ENCODE results near the gene CAMK1D.

The CAMK1D gene

GRCh38 chr10:12633776-12634620 is 284.7 kb downstream of the CAMK1D start:
- no peak for DNase-seq

- DNase-seq: no peak
Measured at GRCh38 chr10:12634621-12634931, 285.2 kb downstream of the CAMK1D start.

DNA sequence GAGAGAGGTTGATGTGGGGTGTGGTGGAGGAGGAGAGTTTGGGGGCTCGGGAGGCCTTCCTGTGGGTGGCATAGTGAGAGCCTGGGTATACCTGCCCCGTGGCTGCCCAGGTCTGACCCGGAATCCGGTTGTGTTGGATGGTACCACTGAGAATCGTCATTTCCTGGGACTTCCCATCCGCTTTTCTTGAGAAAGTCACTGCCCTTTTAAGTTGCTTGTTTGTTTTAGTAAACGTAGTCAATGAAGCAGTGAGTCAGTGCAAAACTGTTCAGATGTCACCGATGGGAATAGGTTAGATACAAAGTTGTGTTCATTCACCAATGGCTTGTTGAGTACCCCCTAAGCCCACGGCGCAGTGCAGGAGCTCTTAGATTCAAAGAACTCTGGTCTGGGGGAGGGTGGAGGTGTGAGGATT is 285.8 kb downstream of the CAMK1D start:
- peak in 5 of 6 experiments; percentile 7 to 15 (median 15) for DNase-seq

- peak in 1 of 6 experiments; percentile 5 for DNase-seq
Measured at GRCh38 chr10:12636571-12636970, 287.2 kb downstream of the CAMK1D start.

GRCh38 chr10:12637649-12638048 is 288.3 kb downstream of the CAMK1D start:
- no peak for DNase-seq

- no peak for DNase-seq
Measured at GRCh38 chr10:12638103-12638502, 288.8 kb downstream of the CAMK1D start.

DNA sequence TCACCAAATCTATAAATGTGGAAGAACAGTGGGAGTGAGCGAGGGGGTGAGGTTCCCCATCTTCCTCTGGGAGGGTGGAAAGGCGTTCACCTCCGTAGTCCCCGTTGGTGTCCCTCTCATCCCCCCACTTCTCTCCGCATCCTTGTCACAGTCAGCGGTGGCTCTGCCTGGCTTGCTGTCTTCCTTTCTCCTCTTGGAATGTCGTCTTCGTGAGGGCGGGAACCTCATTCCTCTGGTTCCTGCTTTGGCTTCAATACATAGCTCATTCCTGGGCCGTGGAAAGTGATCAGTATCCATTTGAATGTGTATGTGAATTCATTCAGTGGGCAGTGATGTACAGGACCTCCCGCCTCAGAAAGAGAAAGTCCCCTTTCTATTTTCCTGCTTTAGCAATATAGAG is 289.4 kb downstream of the CAMK1D start:
- DNase-seq: no peak

GRCh38 chr10:12639996-12640944 is 290.9 kb downstream of the CAMK1D start:
- DNase-seq: no peak

DNA sequence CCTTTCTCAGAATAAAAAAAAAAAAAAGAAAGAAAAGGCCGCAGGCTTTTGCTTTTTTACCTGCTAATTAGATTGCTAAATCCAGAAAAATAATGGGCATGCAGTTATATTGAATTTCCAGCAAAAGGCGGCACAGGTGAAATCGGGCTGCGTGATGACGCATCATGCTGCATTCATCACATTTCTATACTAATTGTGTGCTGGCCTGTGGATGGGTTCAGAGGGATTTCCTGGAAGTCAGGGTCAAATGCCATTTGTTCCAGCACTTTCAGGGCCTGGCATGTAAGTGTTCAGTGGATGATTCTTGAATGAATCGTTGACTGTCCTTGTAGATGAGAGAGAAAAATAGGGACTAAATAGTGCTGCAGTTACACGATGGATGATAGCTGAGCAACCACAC is 292.7 kb downstream of the CAMK1D start:
- no peak for DNase-seq

- DNase-seq: no peak
Measured at GRCh38 chr10:12643279-12643678, 293.9 kb downstream of the CAMK1D start.

GRCh38 chr10:12644380-12645144 is 295.2 kb downstream of the CAMK1D start:
- no peak for DNase-seq

DNA sequence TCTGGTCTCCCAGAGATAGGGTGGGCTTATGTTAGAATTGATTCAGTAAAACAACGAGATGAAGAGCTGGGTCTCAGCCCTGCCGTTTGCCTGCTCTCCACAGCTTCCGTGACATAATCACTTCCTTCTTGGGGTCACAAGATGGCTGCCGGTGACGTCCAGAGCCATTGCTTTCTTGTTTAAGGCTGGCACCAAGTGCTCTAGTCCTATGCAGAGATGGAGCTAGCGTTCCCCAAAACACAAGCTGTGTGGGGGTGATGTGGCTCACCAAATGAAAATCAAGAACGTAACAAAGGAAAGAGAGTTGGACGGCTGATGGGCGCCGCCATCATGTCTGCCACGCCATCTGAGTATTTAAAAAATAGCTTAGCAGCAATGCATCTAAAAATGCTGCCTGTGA is 296.1 kb downstream of the CAMK1D start:
- DNase-seq: no peak

GRCh38 chr10:12649012-12649584 is 299.8 kb downstream of the CAMK1D start:
- DNase-seq: no peak

DNA sequence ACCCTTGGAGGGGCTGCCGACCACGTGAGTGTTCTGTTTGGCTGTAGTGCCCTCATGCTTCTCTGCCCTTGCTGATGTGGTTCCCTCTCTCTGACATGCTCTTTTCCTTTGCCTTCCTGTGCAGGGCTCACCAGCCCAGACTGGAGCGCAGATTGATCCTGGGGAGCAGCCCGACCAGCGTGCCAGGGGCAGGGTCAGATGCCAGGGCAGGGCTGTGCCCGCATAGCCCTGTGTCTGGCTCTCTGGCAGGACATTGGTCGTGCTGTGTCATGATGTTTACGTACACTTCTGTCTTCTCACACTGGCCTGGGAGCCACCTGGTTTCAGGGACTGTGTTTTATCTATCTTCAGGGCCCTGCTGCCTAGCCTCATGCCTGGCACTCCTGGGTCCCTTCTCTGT is 300.8 kb downstream of the CAMK1D start:
- DNase-seq: no peak

DNA sequence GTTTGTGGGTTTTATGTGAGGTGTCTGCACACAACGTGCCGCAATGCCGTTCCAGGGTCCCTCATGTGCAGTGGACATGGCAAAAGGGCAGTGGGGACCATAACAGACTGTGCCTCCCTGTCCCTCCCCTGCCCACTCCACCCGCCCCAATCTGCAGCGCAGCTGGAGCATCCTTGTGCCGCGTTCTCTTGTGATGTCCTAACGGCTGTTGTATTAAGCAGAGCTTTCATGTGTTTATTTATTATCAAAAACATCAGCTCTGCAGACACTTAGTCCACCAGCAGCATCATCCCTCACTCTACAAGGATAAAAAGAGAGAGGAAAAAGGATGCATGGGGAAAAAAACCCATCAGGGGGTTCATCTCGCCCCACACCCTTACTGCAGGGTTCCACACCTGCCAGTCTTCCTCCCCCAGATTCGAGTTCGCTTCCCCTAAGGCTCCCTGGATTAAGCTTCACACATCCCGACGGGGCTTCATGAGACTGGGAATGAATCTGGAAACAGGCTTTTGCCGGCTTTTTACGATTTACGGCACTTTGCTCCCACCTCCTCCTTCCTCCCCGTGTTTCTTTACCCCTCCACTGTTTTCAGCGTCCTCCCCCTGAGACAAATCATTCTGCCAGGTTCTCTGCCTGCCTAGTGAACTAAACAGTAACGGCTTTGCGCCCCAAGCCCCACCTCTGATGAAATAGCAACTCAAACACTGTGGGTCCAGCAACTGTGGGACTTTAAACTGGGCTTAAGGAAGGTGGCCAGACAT is 301.4 kb downstream of the CAMK1D start:
- DNase-seq: no peak

- no peak for DNase-seq
Measured at GRCh38 chr10:12655940-12656339, 306.6 kb downstream of the CAMK1D start.

- DNase-seq: peak in 3 of 6 experiments; percentile 36 to 68 (median 65)
Measured at GRCh38 chr10:12656518-12657142, 307.3 kb downstream of the CAMK1D start.

- no peak for DNase-seq
Measured at GRCh38 chr10:12657489-12657888, 308.1 kb downstream of the CAMK1D start.

DNA sequence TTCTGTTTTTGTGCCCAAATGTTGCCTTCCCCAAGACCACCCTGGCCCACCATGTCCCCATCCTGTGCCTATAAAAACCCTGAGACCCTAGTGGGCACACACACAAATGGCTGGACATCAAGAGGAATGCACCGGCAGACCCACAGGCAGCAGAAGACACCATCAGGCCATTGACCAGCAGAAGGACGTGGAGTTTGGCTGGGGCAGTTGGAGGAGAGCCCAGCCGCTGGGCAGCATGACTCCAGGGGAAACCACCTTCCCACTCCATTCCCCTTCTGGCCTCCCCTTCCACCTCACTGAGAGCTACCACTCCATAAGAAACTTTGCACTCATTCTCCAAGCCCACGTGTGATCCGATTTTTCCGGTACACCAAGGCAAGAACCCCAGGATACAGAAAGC is 309.2 kb downstream of the CAMK1D start:
- DNase-seq: no peak

- no peak for DNase-seq
Measured at GRCh38 chr10:12659706-12660105, 310.4 kb downstream of the CAMK1D start.

- DNase-seq: no peak
Measured at GRCh38 chr10:12660812-12661211, 311.5 kb downstream of the CAMK1D start.

All from stimulated activated naive CD4-positive, alpha-beta T cell (primary cell).